Measurements from ENCODE around the gene CEP162. TPM values are rescaled to one million over a fixed set of nuclear protein-coding genes. Genes with fewer than 3 reads are reported as not detected.
"Not testable (repeated sequence)": the region's sequence is repeated elsewhere in the genome, so short reads cannot be mapped to it uniquely, and the experiment has no call there.

Gene CEP162
- polyA plus RNA-seq, 4 donors = 15.9 to 25.0 (median 19.8) TPM

DNA sequence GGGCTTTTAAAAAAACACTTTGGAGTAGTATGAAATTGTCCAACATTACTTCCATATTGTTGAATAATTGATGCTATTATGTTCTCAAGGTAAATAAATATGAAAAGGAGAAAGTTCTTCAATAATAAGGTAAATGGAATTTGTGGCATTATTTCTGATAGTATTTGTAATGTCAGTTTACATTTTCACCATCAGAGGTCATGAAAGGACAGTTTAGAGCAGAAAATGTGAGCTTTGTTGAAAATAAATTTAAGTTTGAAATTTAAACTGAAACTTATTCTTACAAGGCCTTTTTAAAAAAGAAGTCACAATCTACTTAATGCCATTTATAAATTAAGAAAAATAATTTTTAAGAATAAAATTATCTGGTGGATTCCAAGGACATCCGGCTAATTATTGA is 15.8 kb upstream of the CEP162 start:
- DNase-seq (ENCODE audit: low read depth in 4 of 4, low spot score in 2 of 4) = no peak

DNA sequence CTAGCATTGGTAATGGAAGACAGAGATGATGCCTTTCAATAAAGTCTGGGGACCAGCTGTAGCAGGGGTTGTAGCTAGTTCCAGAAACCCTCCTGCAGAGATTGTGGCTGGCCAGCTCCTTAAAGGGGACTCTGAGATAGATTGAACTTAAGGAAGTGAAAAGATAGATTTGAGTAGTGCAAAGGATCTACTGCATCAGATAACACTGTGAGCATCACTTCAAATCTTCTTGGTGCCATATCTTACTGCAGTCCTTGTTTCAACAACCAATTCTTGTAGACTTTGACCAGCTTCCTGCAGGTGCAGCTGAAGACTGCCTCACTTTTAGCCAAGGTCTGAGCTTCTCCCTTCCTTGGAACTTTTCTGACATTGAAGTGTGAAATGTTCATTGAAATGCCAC is 14.8 kb upstream of the CEP162 start:
- no peak for DNase-seq (ENCODE audit: low read depth in 4 of 4, low spot score in 2 of 4)

DNA sequence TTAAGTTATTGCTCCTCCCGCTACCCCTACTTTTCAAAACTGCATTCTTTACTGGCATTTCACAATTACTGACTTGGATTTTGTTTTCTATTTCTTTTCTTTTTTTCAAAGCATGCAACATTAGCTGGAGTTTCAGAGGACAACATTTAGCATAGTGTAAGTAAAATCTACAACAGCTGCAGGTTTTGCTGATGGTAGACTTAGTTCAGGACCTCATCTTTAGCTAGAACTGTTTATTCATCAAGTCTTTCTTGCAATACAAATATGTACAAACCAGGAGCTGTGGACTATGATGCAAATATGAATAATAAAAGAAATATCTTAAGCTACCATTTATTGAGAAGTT is 728 bp upstream of the CEP162 start:
- no peak for DNase-seq (ENCODE audit: low read depth in 4 of 4, low spot score in 2 of 4)

DNA sequence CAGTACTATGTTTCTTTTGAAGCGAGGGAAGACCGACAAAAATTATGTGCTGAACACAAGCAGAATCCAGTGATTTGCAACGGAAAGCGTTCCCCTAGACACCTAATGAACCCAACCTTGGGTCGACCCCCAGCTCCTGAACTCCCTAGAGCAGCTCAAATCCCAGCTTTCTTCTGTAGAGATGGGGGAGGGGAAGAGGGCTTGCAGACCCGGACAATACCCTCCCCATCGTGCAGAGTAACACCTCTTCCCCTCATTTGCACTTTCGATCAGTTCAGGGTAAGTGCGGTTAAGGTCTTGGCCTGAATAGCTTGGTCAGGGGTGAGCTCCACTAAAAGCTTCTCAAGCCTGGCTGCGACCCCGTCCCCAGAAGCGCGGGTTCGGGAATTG is 404 bp downstream of the CEP162 start:
- no peak for DNase-seq (ENCODE audit: low read depth in 4 of 4, low spot score in 2 of 4)

DNA sequence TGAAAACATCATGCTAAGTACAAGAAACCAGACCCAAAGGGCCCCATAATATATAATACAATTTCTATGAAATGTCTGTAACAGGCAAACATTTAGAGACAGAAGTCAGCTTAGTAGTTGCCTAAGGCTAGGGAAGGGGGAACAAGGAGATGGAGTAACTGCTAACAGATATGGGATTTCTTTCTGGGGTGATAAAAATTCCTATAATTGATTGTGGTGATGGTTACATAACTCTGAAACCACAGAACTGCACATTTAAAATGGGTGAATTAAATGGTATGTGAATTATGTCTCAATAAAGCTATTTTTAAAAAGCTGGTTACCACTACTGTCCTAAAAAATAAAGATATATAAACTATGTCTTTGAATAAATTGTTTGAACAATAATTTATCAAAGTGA is 3.2 kb downstream of the CEP162 start:
- DNase-seq (ENCODE audit: low read depth in 4 of 4, low spot score in 2 of 4) = no peak

DNA sequence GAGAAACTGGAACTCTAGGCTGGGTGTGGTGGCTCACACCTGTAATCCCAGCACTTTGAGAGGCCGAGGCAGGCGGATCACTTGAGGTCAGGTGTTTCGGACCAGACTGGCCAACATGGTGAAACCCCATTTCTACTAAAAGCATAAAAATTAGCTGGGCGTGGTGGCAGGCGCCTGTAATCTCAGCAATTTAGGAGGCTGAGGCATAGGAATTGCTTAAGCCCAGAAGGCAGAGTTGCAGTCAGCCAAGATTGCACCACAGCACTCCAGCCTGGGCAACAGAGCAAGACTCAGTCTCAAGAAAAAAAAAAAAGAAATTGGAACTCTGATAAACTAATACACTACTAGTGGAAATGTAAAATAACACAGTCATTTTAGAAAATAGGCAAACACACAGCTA is 3.8 kb downstream of the CEP162 start:
- not testable (repeated sequence) for DNase-seq (ENCODE audit: low read depth in 4 of 4, low spot score in 2 of 4)

DNA sequence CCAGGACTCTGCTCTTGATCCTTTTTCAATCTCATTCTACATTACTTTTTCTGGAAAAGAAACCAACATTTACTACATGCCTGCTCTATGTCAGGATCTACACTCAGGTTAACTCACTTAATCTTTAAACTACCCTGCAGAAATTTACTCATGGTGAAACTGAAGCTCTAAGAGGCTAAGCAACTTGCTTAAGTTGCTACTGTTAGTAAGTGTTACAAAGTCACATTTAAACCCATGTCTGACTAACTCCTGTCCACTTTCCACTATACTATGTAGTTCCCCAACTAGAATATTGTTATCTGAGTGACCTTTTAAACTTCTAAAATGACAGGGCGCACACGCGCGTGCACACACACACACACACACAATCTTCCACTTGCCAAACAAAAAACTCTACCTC is 5.0 kb downstream of the CEP162 start:
- no peak for DNase-seq (ENCODE audit: low read depth in 4 of 4, low spot score in 2 of 4)

DNA sequence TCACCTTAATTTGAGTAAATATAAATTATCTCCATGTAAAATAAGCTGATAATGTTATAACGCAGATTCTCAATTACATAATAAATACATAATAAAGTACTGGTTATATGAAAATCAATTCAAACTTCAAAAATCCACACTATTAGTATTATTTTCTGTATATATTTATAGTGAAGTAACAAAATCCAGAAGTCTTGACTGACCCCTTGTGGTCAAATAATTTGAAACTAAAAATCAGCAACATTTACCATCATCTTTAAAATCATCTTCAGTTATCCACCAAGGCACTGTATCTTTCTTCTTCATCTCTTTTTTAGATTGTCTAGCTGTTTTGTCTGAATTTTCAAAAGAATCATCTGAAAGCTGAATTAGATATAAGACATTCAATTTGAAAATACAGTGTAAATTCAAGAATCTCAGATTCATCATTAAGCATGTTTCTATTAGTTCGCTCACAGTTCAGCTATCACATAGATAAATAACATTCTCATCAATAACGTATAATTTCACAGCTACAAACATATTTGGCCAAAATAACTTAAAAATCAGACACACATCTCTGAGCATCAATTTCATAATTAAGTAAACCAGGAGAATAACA is 6.5 kb downstream of the CEP162 start:
- no peak for DNase-seq (ENCODE audit: low read depth in 4 of 4, low spot score in 2 of 4)

DNA sequence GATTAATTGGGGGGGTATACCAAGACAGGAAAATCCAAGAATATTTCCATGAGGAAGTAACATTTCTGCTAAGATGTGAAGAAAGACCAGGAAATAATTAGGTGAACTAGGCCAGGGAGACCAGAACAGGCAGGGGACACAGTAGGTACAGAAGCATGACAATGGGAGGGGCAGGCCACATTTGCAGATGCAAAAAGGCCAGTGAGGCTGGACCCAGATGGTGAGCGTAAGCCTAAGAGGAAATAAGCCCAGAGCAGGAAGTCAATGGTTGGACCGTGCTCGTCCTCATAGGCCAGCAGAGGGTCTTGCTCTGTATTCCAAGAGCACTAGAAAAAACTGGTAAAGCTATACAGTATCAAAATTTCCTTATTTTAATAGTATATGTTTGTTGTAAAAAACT is 9.4 kb downstream of the CEP162 start:
- DNase-seq (ENCODE audit: low read depth in 4 of 4, low spot score in 2 of 4) = no peak

DNA sequence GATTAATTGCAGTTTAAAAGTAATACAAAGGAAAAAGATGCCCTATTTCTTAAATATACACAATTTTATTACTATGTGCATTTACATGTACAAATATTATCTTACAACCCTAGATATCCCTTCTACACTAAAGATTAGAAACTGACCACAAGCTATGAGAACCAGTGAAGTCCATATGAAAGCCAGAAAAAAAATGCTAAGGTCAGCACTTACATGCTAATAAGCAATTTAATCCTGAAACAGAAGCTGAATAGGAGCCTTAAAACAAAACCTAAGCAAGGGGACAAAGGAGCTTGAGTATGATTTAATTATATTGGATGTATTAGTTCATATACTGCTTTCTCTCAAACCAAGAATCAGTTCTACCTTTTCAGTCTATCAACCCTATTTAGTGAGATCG is 14.2 kb downstream of the CEP162 start:
- no peak for DNase-seq (ENCODE audit: low read depth in 4 of 4, low spot score in 2 of 4)

DNA sequence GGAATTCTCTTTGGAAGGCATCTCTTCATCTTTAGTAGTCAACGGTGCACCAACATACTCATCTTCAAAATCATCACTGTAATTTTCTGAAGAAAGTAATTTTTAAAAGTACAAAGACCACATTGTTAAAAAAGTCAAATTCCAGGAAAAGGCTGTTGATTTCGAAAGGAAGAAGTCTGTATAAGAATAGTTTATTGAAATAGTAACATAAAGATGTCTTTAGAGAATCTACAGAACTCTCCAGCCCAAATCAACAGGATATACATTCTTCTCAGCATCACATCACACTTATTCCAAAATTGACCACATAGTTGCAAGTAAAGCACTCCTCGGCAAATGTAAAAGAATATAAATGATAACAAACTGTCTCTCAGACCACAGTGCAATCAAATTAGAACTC is 23.4 kb downstream of the CEP162 start:
- DNase-seq (ENCODE audit: low read depth in 4 of 4, low spot score in 2 of 4) = no peak

DNA sequence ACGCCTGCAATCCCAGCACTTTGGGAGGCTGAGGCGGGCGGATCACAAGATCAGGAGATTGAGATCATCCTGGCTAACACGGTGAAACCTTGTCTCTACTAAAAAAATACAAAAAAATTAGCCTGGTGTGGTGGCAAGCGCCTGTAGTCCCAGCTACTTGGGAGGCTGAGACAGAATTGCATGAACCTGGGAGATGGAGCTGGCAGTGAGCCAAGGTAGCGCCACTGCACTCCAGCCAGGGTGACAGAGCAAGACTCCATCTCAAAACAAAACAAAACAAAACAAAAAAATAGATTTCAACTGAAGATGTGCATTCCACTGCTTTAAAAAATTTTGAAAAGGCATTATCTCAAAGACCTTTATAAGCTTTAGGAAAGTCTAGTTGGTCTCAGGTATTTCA is 27.5 kb downstream of the CEP162 start:
- not testable (repeated sequence) for DNase-seq (ENCODE audit: low read depth in 4 of 4, low spot score in 2 of 4)

DNA sequence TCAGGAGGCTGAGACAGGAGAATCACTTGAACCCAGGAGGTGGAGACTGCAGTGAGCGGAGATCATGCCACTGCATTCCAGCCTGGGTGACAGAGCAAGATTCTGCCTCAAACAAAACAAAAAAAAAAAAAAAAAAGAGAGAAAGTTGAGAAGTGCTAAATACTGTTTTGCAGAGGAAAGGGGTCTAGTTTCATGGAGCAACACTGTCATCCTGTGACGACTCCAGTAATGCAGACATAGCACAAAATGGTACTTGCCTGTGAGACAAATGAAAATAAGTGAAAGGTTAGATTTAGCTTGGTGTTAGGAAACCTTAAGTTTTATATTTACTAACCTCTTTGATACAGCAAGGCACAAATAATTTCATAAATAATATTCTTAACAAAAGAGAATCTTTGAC is 29.7 kb downstream of the CEP162 start:
- DNase-seq (ENCODE audit: low read depth in 4 of 4, low spot score in 2 of 4) = no peak

DNA sequence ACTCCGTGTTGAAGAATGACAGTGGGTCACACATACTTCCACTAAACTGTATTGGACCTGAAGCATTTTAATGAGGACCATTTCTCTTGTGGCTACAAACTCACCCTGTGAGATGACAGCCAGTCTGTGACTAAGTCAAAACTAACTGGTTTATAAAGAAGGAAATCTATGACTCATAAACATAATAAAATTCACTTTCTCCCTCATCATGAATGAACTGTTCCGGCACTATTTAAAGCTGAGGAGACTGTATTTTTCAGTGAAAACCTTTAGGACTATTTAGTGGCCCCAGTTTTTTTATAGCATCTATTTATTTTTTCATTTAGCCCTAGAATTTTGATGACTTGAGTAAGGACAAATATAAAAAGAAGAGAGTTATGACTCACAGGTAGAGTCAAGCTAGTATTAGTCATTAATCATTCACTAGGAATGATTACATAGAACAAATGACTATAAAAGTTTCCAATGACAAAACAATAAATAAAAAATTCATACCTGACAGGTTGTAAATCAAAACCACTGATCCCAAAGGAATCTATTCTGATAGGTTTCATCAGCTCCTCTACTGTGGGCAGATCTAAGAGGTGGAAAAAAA is 34.2 kb downstream of the CEP162 start:
- no peak for DNase-seq (ENCODE audit: low read depth in 4 of 4, low spot score in 2 of 4)

DNA sequence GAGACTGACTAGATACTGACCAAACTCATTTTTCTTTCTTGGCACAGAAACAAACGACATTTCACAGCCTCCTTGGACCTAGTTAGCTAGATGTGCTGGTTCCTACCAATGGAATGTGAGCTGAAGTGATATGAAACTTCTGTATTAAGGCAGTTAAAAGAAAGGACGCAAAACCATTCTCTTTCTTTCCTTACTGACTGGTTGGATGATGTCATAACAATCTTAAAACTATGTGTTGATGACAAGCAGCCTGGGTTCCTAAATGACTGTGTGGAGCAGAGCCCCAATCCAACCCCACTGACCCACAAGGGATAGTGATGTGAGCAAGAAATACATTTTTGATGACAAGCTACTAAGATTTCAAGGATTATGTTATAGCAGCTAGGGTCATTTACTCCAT is 35.6 kb downstream of the CEP162 start:
- DNase-seq (ENCODE audit: low read depth in 4 of 4, low spot score in 2 of 4) = no peak

DNA sequence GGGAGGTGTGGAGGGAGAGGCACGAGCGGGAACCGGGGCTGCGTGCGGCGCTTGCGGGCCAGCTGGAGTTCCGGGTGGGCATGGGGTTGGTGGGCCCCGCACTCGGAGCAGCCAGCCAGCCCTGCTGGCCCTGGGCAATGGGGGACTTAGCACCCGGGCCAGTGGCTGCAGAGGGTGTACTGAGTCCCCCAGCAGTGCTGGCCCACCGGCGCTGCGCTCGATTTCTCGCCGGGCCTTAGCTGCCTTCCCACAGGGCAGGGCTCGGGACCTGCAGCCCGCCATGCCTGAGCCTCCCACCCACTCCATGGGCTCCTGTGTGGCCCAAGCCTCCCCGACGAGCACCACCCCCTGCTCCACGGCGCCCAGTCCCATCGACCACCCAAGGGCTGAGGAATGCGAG is 38.1 kb downstream of the CEP162 start:
- DNase-seq (ENCODE audit: low read depth in 4 of 4, low spot score in 2 of 4) = not testable (repeated sequence)

DNA sequence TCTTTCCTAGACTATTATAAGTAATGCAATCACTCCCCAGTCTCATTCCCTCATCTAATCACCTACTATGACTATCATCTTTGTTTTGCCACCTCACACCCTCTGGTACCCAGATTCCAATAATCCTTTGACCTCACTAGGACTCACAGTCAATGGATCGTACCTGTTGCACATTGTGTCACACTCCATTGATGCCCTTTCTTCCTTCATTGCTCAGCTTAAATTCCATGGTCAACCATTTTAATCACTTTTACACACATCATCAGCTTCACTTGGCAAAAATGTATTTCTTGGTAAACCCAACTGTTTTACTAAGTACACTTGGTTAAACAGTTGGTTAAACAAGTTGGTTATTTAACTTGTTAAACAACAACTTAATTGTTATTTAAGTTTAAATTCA is 44.0 kb downstream of the CEP162 start:
- no peak for DNase-seq (ENCODE audit: low read depth in 4 of 4, low spot score in 2 of 4)

DNA sequence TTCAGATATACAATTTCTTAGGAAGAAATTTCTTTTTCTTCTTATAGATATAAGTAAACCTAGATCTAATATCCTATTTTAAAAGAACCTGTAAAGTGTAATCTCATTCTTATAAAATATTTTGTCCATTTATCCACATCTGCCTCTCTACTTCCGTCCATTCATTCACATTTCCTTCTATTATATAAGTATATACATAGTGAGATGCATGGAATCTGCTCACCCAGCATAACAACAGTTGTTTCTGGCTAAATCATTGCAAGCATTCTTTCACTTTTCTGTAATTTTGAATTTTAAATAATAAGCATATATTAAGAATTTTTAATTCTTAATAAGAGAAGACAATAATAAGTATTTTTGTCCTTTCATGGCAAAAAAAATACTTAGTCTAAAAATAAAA is 45.4 kb downstream of the CEP162 start:
- no peak for DNase-seq (ENCODE audit: low read depth in 4 of 4, low spot score in 2 of 4)

DNA sequence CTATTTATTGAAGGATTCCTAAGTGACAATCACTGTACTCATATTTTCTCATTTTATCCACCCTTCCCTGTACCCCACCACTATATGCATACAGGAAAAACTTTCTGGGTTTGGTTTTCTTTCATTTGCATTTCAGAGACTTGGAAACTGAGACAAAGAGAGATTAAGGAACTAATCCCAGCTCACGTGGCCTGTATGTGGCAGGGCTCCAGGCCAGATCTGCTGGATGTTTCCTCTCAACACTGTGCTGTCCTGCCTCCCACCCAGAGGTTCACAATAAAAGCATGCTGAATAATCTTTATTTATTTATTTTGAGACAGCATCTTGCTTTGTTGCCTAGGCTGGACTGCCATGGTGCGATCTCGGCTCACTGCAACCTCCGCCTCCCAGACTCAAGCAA is 50.2 kb downstream of the CEP162 start:
- DNase-seq (ENCODE audit: low read depth in 4 of 4, low spot score in 2 of 4) = no peak

DNA sequence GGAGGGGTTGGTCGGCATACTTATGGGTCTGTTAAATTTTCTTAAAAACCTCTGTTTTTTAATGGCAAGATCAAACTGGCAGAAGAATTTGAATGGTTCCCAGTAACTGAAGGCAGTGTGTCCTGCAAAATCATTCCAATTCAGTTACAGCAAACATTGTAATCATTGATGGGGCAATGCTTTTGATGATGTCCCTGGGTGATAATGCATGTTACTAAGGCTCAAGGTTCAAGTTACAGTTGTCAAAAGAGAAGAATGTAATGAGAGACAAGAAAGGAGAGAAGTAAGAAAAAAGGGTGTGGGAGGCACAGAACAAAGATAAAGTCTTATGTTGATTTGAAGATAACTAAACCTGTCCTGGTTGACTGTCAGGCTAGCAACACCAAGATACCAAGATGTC is 54.9 kb downstream of the CEP162 start:
- DNase-seq (ENCODE audit: low read depth in 4 of 4, low spot score in 2 of 4) = no peak

DNA sequence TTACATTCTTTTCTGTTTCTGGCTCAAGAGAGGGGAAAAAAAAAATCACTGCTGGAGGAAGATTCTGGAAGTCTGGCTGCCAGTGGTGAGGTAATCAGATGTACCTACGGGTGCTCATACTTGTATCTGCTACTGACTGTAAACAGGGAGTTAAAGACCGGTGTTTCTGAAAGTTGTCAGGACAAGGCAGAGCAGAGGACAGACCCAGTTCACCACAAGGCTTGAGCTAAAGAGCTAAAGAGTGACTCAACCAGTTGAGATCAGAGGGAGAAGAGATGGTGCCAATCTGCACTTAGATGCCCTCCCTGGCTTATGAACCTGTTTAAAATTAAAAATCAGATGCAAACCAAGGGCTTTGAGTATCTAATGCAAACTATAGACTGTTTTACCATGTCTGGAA is 55.4 kb downstream of the CEP162 start:
- DNase-seq (ENCODE audit: low read depth in 4 of 4, low spot score in 2 of 4) = no peak

DNA sequence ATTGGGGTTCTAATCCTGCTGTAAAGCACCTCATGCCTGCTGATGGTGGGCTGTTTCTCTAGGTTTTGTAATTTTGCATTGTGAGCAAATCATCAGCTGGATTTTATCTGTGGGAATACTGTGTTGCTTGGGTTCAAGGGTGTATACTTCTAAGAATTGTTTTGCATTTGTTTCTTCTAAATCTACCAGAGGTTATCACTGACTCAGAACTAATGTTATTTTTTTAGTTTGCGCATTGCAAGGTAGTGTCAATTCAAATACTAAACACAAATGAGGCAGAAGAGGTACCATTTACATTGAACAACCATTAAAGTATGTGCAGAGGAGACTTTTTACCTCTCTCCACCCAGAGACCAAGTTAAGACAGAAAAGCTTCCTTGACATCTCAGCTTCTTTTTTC is 60.0 kb downstream of the CEP162 start:
- DNase-seq (ENCODE audit: low read depth in 4 of 4, low spot score in 2 of 4) = no peak

DNA sequence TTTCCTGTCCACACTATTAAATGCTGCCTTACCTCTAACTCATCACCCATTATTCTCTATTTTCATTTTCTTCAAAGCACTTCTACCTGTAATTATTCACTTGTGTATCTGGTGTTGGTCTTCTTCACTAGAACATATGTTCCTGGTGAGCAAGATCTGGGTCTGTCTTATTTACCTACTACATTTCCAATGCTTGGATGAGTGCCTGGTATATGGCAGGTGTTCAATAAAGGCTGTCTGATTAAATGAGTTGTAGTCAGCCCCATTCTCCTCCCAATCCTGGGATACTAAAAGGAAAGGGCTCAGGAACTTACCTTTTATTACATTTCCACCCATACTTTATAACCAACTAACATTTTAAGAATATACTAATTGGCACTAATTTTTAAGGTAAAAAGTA is 61.0 kb downstream of the CEP162 start:
- no peak for DNase-seq (ENCODE audit: low read depth in 4 of 4, low spot score in 2 of 4)

All from left renal cortex interstitium (tissue), 4 donors.